H1 (cell line): ENCODE measurements around the gene TTLL9. TPM values are rescaled to one million over a fixed set of nuclear protein-coding genes. Genes with fewer than 3 reads are reported as not detected.

Source experiments
- CTCF ChIA-PET: fragments of 300-600 bp; sonication (Branson Sonifier 250); formaldehyde crosslinking; loops from one replicate; lab custom pipeline; 2021; ENCODE audit not compliant: partially characterized antibody; lab: Charles Lee
- POLR2A ChIA-PET: fragments of 300-600 bp; sonication (Branson Sonifier 250); formaldehyde crosslinking; loops from one replicate; lab custom pipeline; 2021; ENCODE audit warnings: inconsistent platforms; ENCODE audit not compliant: partially characterized antibody; lab: Charles Lee
- DNase-seq, 2 experiments: peaks; one replicate each; pipeline versions ENCODE4 v3.0.0 to v3.0.0-alpha.2; 2010 to 2022; ENCODE audit warnings: low spot score in 2 of 2, low read depth in 1 of 2, mixed read lengths in 1 of 2
- FAIRE-seq: peaks from 2 replicates; lab custom pipeline; 2011; peaks lifted over from hg19 to GRCh38; lab: Jason Lieb, UNC
- H2AFZ ChIP-seq: 2 replicates; pipeline ENCODE4 v1.8.1; 2012; ENCODE audit warnings: low read length, inconsistent platforms
- H2AK5ac ChIP-seq: 2 replicates; pipeline ENCODE4 v1.6.1; 2013; ENCODE audit warnings: low read depth, low read length
- H2BK120ac ChIP-seq: replicated peaks from 2 replicates; pipeline ENCODE3; 2013; ENCODE audit warnings: low read depth, low read length, inconsistent platforms
- H2BK12ac ChIP-seq: 2 replicates; pipeline ENCODE4 v1.6.1; 2013; ENCODE audit warnings: low read depth, low read length
- H2BK15ac ChIP-seq: 2 replicates; pipeline ENCODE4 v1.6.1; 2013; ENCODE audit warnings: low read length
- H2BK20ac ChIP-seq: 2 replicates; pipeline ENCODE4 v1.6.1; 2013; ENCODE audit warnings: low read length
- H2BK5ac ChIP-seq: 2 replicates; pipeline ENCODE4 v1.6.1; 2013; ENCODE audit warnings: low read depth, low read length
- H3K14ac ChIP-seq: 2 replicates; pipeline ENCODE4 v1.6.1; 2013; ENCODE audit warnings: inconsistent platforms; ENCODE audit not compliant: insufficient read length
- H3K18ac ChIP-seq: 2 replicates; pipeline ENCODE4 v1.6.1; 2013; ENCODE audit warnings: low read length; ENCODE audit errors: extremely low read depth
- H3K23ac ChIP-seq: 2 replicates; pipeline ENCODE4 v1.6.1; 2013; ENCODE audit warnings: inconsistent platforms; ENCODE audit not compliant: insufficient read length
- H3K23me2 ChIP-seq: 2 replicates; pipeline ENCODE4 v1.6.1; 2013; ENCODE audit warnings: low read depth, low read length
- H3K27ac ChIP-seq: 2 replicates; pipeline ENCODE4 v1.6.1; 2011; ENCODE audit warnings: low read depth, low read length, inconsistent platforms
- H3K27me3 ChIP-seq, 4 experiments: replicated peaks in 1 of 4; 1 replicate in 1 of 4; 2 replicates in 3 of 4; pipeline versions ENCODE4 v1.6.1 to v1.8.1; 2011 to 2013; ENCODE audit warnings: low read length in 3 of 4, mild to moderate bottlenecking in 3 of 4, inconsistent platforms in 2 of 4, mixed read lengths in 2 of 4, moderate library complexity in 1 of 4; ENCODE audit not compliant: control insufficient read depth in 3 of 4, insufficient read depth in 3 of 4; ENCODE audit errors: extremely low read depth in 1 of 4
- H3K36me3 ChIP-seq, 4 experiments: 2 replicates each; pipeline versions ENCODE4 v1.6.1 to v1.8.1; 2011 to 2013; ENCODE audit warnings: mild to moderate bottlenecking in 4 of 4, low read length in 3 of 4, moderate library complexity in 2 of 4, control low read depth in 1 of 4, inconsistent platforms in 1 of 4; ENCODE audit not compliant: insufficient read depth in 4 of 4, control insufficient read depth in 2 of 4
- H3K4ac ChIP-seq: replicated peaks from 2 replicates; pipeline ENCODE3; 2013; ENCODE audit warnings: low read length, low read depth, mixed read lengths, inconsistent platforms; ENCODE audit not compliant: insufficient read length
- H3K4me1 ChIP-seq, 4 experiments: replicated peaks in 1 of 4; 1 replicate in 1 of 4; 2 replicates in 3 of 4; pipeline versions ENCODE4 v1.6.1 to v1.8.1; 2011 to 2013; ENCODE audit warnings: low read length in 3 of 4, inconsistent platforms in 2 of 4, mixed read lengths in 1 of 4; ENCODE audit not compliant: insufficient read depth in 4 of 4, control insufficient read depth in 3 of 4
- H3K4me2 ChIP-seq, 2 experiments: 2 replicates each; pipeline versions ENCODE4 v1.6.1 to v1.8.1; 2011 to 2013; ENCODE audit warnings: low read depth in 2 of 2, low read length in 2 of 2, control low read depth in 1 of 2, inconsistent platforms in 1 of 2, mild to moderate bottlenecking in 1 of 2; ENCODE audit not compliant: insufficient read depth in 1 of 2
- H3K4me3 ChIP-seq, 4 experiments: fragments of 200-600, 300-600 bp in 1 of 4; sonication (generic), shearing (Covaris generic), sonication (Bioruptor Twin) in 1 of 4; 2 replicates each; pipeline versions ENCODE4 v1.5.1 to v1.8.1; 2011 to 2016; ENCODE audit warnings: low read length in 4 of 4, low read depth in 3 of 4, control low read depth in 2 of 4, inconsistent platforms in 2 of 4, mild to moderate bottlenecking in 2 of 4, mixed read lengths in 1 of 4, moderate library complexity in 1 of 4; ENCODE audit not compliant: insufficient read depth in 2 of 4; ENCODE audit errors: extremely low read depth in 1 of 4
- H3K56ac ChIP-seq: replicated peaks from 2 replicates; pipeline ENCODE3; 2013; ENCODE audit warnings: low read depth, mild to moderate bottlenecking, mixed read lengths, low read length, inconsistent platforms; ENCODE audit not compliant: insufficient read length
- H3K79me1 ChIP-seq: 2 replicates; pipeline ENCODE4 v1.6.1; 2013; ENCODE audit warnings: low read depth, low read length, control low read depth
- H3K79me2 ChIP-seq, 2 experiments: 2 replicates each; pipeline versions ENCODE4 v1.6.1 to v1.8.1; 2012 to 2013; ENCODE audit warnings: low read length in 2 of 2, mild to moderate bottlenecking in 2 of 2, inconsistent platforms in 1 of 2; ENCODE audit not compliant: insufficient read depth in 2 of 2, control insufficient read depth in 1 of 2
- H3K9ac ChIP-seq, 4 experiments: replicated peaks in 1 of 4; 1 replicate in 1 of 4; 2 replicates in 3 of 4; pipeline versions ENCODE4 v1.6.1 to v1.8.1; 2011 to 2013; ENCODE audit warnings: low read depth in 3 of 4, low read length in 3 of 4, control low read depth in 2 of 4, mild to moderate bottlenecking in 2 of 4, moderate library complexity in 2 of 4, inconsistent platforms in 1 of 4; ENCODE audit errors: extremely low read depth in 1 of 4
- H3K9me3 ChIP-seq, 2 experiments: 2 replicates each; pipeline versions ENCODE4 v1.6.1 to v1.8.1; 2012 to 2013; ENCODE audit warnings: mild to moderate bottlenecking in 2 of 2, moderate library complexity in 2 of 2, control low read depth in 1 of 2, inconsistent platforms in 1 of 2, low read depth in 1 of 2, low read length in 1 of 2, mixed read lengths in 1 of 2; ENCODE audit not compliant: insufficient read depth in 2 of 2
- H4K20me1 ChIP-seq, 2 experiments: replicated peaks in 1 of 2; 2 replicates each; pipeline versions ENCODE3 to v1.8.1; 2011 to 2013; ENCODE audit warnings: inconsistent platforms in 2 of 2, low read length in 2 of 2, mild to moderate bottlenecking in 1 of 2; ENCODE audit not compliant: insufficient read depth in 2 of 2, control insufficient read depth in 1 of 2
- H4K5ac ChIP-seq: 2 replicates; pipeline ENCODE4 v1.6.1; 2013; ENCODE audit warnings: low read length, low read depth, mixed read lengths, inconsistent platforms; ENCODE audit not compliant: insufficient read length
- H4K8ac ChIP-seq: 2 replicates; pipeline ENCODE4 v1.8.0; 2013; ENCODE audit warnings: mild to moderate bottlenecking, moderate library complexity, low read length, inconsistent platforms; ENCODE audit not compliant: insufficient read depth; ENCODE audit errors: extremely low read depth
- H4K91ac ChIP-seq: replicated peaks from 2 replicates; pipeline ENCODE3; 2013; ENCODE audit warnings: low read length, mixed read lengths, inconsistent platforms; ENCODE audit not compliant: insufficient read length
- CEBPB ChIP-seq: IDR thresholded peaks from 2 replicates; pipeline ENCODE4 v1.6.1; 2012; ENCODE audit warnings: low read depth, low read length
- EZH2 ChIP-seq: fragments of 200-600 bp; sonication (generic); IDR thresholded peaks from 2 replicates; pipeline ENCODE4 v1.7.1; 2012; ENCODE audit warnings: low read depth, mild to moderate bottlenecking, moderate library complexity, low read length, inconsistent platforms; ENCODE audit not compliant: severe bottlenecking
- KDM5A ChIP-seq: fragments of 200-600 bp; IDR thresholded peaks from 2 replicates; pipeline ENCODE4 v1.7.1; 2012; ENCODE audit warnings: mild to moderate bottlenecking, low read length, inconsistent platforms, mixed read lengths
- RBBP5 ChIP-seq: IDR thresholded peaks from 2 replicates; pipeline ENCODE4 v1.7.1; 2012; ENCODE audit warnings: low read depth, mild to moderate bottlenecking, inconsistent platforms, low read length, moderate library complexity, borderline replicate concordance
- RFX5 ChIP-seq: IDR thresholded peaks from 2 replicates; pipeline ENCODE4 v1.6.1; 2011; ENCODE audit warnings: low read depth, low read length, improper control_type of control experiment, borderline replicate concordance
- TAF1 ChIP-seq: IDR thresholded peaks from 2 replicates; pipeline ENCODE4 v1.6.1; 2011; ENCODE audit warnings: mild to moderate bottlenecking, low read depth, low read length
- TBP ChIP-seq: IDR thresholded peaks from 2 replicates; pipeline ENCODE4 v1.6.1; 2011; ENCODE audit warnings: low read depth, low read length, improper control_type of control experiment
- ZNF274 ChIP-seq: IDR thresholded peaks from 2 replicates; pipeline ENCODE4 v1.7.0; 2012; ENCODE audit warnings: low read length, borderline replicate concordance; ENCODE audit errors: extremely low read depth
- WGBS, 2 experiments: shearing (Covaris generic) in 1 of 2; methylation state at CpG; one replicate each; pipeline versions ENCODE4 v1.1.6 to v1.1.7; 2013 to 2015; ENCODE audit warnings: low lambda C conversion rate in 2 of 2, mixed read lengths in 2 of 2, inconsistent platforms in 1 of 2, low coverage in 1 of 2, missing lambda C conversion rate in 1 of 2; ENCODE audit not compliant: insufficient replicate concordance in 2 of 2, insufficient coverage in 1 of 2, insufficient read length in 1 of 2; ENCODE audit errors: extremely low coverage in 1 of 2, missing lambda C conversion rate in 1 of 2; 5-methylcytosine and 5-hydroxymethylcytosine counted together
- polyA plus RNA-seq, 7 experiments: library from polyadenylated mRNA; depleted of rRNA in 3 of 7; stranded (reverse) in 5 of 7; unstranded in 2 of 7; fragments of >200 nt in 5 of 7; fragments of 200-250 nt in 2 of 7; gene quantifications; 1 replicate in 5 of 7; 2 replicates in 1 of 7; 4 replicates in 1 of 7; pipeline versions ENCODE4 v1.2.1 to v1.2.3, GENCODE V29; 2011 to 2013; ENCODE audit warnings: missing spikeins in 2 of 7, mixed read lengths in 2 of 7
- total RNA-seq: library from RNA; stranded (reverse); fragmentation: NEBNext Ultra II Directional; extraction: Animal tissue kit (Norgen Biotek cat#: 25700); gene quantifications from 2 replicates; pipeline ENCODE4 v1.2.1, GENCODE V29; 2021

TTLL9 gene
- total and polyA plus RNA-seq, 2 of the 8 experiments (the other 6 are each of a cell fraction or from before 2014, with no cell fraction given): 0.06 TPM; not detected in 1

DNA sequence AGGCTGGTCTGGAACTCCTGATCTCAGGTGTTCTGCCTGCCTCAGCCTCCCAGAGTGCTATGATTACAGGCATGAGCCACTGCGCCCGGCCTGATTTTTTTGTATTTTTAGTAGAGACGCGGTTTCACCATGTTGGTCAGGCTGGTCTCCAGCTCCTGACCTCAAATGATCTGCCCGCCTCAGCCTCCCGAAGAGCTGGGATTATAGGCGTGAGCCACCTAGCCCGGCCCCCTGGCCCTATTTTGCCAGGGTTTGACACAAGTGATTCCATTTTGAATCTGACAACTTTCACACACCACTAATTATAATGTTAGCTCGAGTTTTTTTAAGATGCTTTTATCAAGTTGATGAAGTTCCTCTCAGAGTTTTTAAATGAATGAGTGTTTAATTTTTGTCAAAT, 25.6 kb downstream of the TTLL9 start:
- Histone ChIP-seq H3K4me1 (no peaks in the 10 kb centered on the region), H3K79me2 (no peaks in the 10 kb centered on the region), H3K23me2 (no peaks in the 10 kb centered on the region), H3K4ac (no peak overlapping the region), H4K91ac (no peak overlapping the region), H3K9ac (no peak overlapping the region), H2AFZ (no peak overlapping the region), H4K5ac (no peak overlapping the region), H4K20me1 (no peaks in the 10 kb centered on the region), H3K9me3 (no peaks in the 10 kb centered on the region), H3K36me3 (no peaks in the 10 kb centered on the region), H3K27ac (no peak overlapping the region), H3K4me3 (no peak overlapping the region), H4K8ac (no peak overlapping the region), H3K4me2 (no peak overlapping the region), H3K27me3 (peaks cover 0 to 2% (median 0%) of the 10 kb centered on the region in 4 experiments; a peak in 2 of 7 replicates), H2BK5ac (no peak overlapping the region), H2BK12ac (no peak overlapping the region), H2BK15ac (no peak overlapping the region), H3K18ac (no peak overlapping the region), H2BK120ac (no peak overlapping the region), H3K79me1 (no peaks in the 10 kb centered on the region), H3K56ac (no peak overlapping the region), H2AK5ac (no peak overlapping the region), H3K14ac (no peak overlapping the region), H3K23ac (no peak overlapping the region), H2BK20ac (no peak overlapping the region)
- WGBS, 2 experiments: 94% methylated on average over 9 of the region's 9 CpGs; no CpG with 5 or more reads in 1 of the 2 experiments
- no peak for FAIRE-seq
- no peak for DNase-seq
- CTCF ChIA-PET: interaction anchor here (0.7 to 2.2 kb wide), 2 partner anchors 55 to 289 kb away, joined by 3 to 8 read pairs; partner anchors contain the start of gene PDRG1
- POLR2A ChIA-PET: no interaction called here
- no peak for TF ChIP-seq CEBPB
- no peak for TF ChIP-seq RBBP5
- TF ChIP-seq EZH2: no peak
- no peak for TF ChIP-seq TBP
- no peak for TF ChIP-seq TAF1
- no peak for TF ChIP-seq ZNF274
- TF ChIP-seq RFX5: no peak
- no peak for TF ChIP-seq KDM5A
